Upper lobe of right lung (tissue), 1 donor: ENCODE measurements around the gene STAT1. TPM values are rescaled to one million over a fixed set of nuclear protein-coding genes. Genes with fewer than 3 reads are reported as not detected.

Source experiments
- ATAC-seq: fragments of 200-7000 bp; cut with Tn5 transposase; one replicate; pipeline ENCODE4 v1.9.1; 2020; ENCODE audit warnings: mild to moderate bottlenecking, moderate library complexity
- DNase-seq: peaks from one replicate; pipeline ENCODE4 v3.0.0-alpha.2; 2020
- H3K27ac ChIP-seq: fragments of 200-600 bp; one replicate; pipeline ENCODE4 v1.8.0; 2022
- H3K27me3 ChIP-seq: fragments of 200-600 bp; one replicate; pipeline ENCODE4 v1.8.0; 2022; ENCODE audit warnings: mild to moderate bottlenecking
- H3K36me3 ChIP-seq: fragments of 200-600 bp; one replicate; pipeline ENCODE4 v1.8.0; 2022
- H3K4me1 ChIP-seq: fragments of 200-600 bp; one replicate; pipeline ENCODE4 v1.8.0; 2022
- H3K4me3 ChIP-seq: fragments of 200-600 bp; one replicate; pipeline ENCODE4 v1.8.0; 2022; ENCODE audit warnings: mild to moderate bottlenecking
- H3K9me3 ChIP-seq: fragments of 200-600 bp; one replicate; pipeline ENCODE4 v1.8.0; 2022
- intact Hi-C: fragments of 100-400 bp; cut with DNase I; formaldehyde crosslinking; loops from one replicate; pipeline ENCODE4 v1.11.0; 2022
- total RNA-seq: library from RNA; stranded (reverse); fragmentation: NEBNext Ultra II Directional; extraction: Animal tissue kit (Norgen Biotek cat#: 25700); gene quantifications from one replicate; pipeline ENCODE4 v1.2.1, GENCODE V29; 2021
- TF ChIP-seq, protein P1 (sequence below): fragments of 200-600 bp; IDR thresholded peaks from one replicate; pipeline ENCODE4 v1.8.0; 2022; ENCODE audit warnings: antibody characterized with exemption
- donor health status: DM: no; HTN: yes; CAD: no; lungs with severe emphysema.

Gene STAT1
- total RNA-seq, 1 donor from 2014 or later: 98.6 TPM

DNA sequence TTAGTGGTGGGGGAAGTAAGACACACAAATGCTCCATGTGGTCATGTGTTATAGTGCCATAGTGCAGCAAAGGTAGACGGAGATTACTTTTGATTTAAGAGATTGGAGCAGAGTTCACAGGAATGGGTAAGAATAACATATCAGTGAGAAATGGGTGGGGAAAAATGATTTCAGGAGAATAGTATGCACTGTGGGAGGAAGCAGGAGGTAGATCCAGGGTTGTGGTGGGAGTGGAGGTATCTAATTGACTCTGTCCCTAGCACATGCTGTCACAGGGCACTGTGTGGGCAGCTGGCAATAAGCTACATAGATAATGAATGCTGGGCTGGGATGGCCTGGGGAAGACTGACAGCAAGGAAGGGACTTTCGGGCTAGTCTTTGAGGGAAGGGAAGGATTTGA is 65.3 kb downstream of the STAT1 start:
- Histone ChIP-seq H3K27me3 (no peaks in the 10 kb centered on the region), H3K36me3 (no peaks in the 10 kb centered on the region), H3K27ac (peak overlapping the region; percentile 69), H3K4me1 (peaks cover 30% of the 10 kb centered on the region), H3K9me3 (no peaks in the 10 kb centered on the region), H3K4me3 (no peak overlapping the region)
- DNase-seq (no peak), ATAC-seq (peak; percentile 30)
- TF ChIP-seq, protein P1, sequence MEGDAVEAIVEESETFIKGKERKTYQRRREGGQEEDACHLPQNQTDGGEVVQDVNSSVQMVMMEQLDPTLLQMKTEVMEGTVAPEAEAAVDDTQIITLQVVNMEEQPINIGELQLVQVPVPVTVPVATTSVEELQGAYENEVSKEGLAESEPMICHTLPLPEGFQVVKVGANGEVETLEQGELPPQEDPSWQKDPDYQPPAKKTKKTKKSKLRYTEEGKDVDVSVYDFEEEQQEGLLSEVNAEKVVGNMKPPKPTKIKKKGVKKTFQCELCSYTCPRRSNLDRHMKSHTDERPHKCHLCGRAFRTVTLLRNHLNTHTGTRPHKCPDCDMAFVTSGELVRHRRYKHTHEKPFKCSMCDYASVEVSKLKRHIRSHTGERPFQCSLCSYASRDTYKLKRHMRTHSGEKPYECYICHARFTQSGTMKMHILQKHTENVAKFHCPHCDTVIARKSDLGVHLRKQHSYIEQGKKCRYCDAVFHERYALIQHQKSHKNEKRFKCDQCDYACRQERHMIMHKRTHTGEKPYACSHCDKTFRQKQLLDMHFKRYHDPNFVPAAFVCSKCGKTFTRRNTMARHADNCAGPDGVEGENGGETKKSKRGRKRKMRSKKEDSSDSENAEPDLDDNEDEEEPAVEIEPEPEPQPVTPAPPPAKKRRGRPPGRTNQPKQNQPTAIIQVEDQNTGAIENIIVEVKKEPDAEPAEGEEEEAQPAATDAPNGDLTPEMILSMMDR: no peak
- intact Hi-C loops: no loop called here

DNA sequence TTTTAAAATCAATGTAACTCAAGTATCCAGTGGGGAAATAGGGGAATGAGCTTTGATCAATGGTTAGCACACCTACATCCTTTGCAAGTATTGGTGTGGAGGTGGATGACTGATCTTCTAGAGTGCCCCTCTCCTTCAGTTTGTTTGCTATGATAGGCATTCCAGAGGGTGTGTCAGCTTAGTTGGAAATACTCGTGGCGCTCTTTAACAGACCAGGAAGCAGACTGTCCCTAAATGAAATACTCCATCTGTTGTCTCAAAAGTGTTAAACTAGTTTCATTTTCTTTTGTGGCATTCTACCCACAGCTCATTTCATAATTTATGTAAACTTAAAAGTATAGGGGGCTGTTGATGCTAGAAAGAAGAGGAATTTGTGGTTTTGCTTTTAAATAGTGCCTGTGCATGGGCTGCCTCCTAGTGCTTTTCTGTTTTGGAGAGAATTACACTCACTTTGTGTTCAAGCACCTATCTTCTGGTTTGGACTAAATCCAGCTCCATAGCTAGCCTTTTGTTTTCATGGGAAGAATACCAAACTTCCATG is 66.2 kb downstream of the STAT1 start:
- peak; percentile 79 for ATAC-seq
- H3K9me3 ChIP-seq: no peaks in the 10 kb centered on the region
- TF ChIP-seq, protein P1: peak; percentile 16
- peak overlapping the region; percentile 2 for H3K4me3 ChIP-seq
- H3K36me3 ChIP-seq: no peaks in the 10 kb centered on the region
- H3K27ac ChIP-seq: peak overlapping the region; percentile 69
- intact Hi-C loops: no loop called here
- H3K27me3 ChIP-seq: no peaks in the 10 kb centered on the region
- peaks cover 30% of the 10 kb centered on the region for H3K4me1 ChIP-seq
- DNase-seq: no peak

DNA sequence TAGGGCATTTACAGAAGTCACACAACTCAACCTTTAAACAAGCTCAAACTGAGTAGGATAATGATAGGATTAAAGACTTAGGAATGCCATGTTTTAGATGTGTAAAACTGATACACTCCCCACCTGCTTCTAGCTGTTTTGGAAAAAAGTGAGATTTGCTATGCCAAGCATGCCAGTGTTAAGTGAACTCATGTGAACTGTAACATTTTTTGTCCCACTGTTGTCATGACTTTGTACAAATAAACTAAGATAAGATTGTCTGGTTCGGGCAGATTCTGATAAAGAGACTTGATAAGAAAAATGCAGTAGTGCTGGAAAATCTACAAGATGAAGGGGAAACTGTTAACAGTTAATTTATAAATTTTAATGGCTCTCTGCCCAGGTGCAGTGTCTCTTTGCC is 66.8 kb downstream of the STAT1 start:
- DNase-seq (no peak), ATAC-seq (peak; percentile 26)
- Histone ChIP-seq H3K9me3 (no peaks in the 10 kb centered on the region), H3K27ac (peak overlapping the region; percentile 69), H3K4me1 (peaks cover 30% of the 10 kb centered on the region), H3K27me3 (no peaks in the 10 kb centered on the region), H3K4me3 (no peak overlapping the region), H3K36me3 (no peaks in the 10 kb centered on the region)
- TF ChIP-seq, protein P1: no peak
- intact Hi-C loops: no loop called here

DNA sequence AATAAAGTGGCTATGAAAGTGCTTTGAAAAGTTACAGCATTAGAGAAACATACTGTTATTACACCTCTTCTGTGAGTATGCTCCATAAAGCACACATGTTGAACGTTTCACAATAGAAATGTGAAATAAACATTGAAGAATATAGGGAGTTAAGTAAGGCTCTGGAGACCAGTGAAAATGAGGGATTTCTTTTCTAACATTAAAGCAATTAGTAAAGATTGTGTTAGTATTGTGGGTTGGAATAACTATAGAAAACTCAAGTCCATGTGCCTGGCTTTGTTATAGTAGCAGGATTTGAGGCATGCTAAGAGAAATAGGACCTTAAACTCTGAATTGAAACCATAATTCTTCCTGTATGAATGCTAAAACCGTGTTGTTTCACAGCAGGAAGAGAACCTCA is 70.3 kb downstream of the STAT1 start:
- intact Hi-C loops: no loop called here
- Histone ChIP-seq H3K9me3 (no peaks in the 10 kb centered on the region), H3K4me1 (peaks cover 35% of the 10 kb centered on the region), H3K4me3 (no peak overlapping the region), H3K36me3 (no peaks in the 10 kb centered on the region), H3K27me3 (no peaks in the 10 kb centered on the region), H3K27ac (no peak overlapping the region)
- DNase-seq: no peak
- TF ChIP-seq, protein P1: no peak
- no peak for ATAC-seq

DNA sequence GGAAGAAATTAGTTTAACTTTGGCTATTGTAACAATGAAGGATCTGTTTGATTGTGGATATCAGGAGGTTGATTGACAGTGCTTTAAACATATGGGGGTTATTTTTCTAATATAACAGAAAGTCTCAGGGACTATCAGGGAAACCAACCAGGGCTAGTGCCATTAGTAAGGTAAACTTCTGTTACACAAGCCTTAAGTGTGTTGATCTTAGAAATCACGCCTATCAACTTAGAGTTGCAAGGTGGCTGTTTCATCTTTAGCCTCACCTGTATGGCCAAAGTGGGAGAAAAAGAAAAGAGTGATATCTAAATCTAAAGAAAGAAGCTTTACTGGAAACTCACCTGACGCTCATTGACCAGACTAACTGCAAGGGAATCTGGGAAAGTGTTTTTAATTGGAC is 71.3 kb downstream of the STAT1 start:
- H3K9me3 ChIP-seq: no peaks in the 10 kb centered on the region
- H3K36me3 ChIP-seq: no peaks in the 10 kb centered on the region
- H3K27ac ChIP-seq: no peak overlapping the region
- TF ChIP-seq, protein P1: no peak
- intact Hi-C loops: no loop called here
- ATAC-seq (peak; percentile 57), DNase-seq (no peak)
- H3K4me1 ChIP-seq: peaks cover 31% of the 10 kb centered on the region
- H3K27me3 ChIP-seq: no peaks in the 10 kb centered on the region
- no peak overlapping the region for H3K4me3 ChIP-seq

DNA sequence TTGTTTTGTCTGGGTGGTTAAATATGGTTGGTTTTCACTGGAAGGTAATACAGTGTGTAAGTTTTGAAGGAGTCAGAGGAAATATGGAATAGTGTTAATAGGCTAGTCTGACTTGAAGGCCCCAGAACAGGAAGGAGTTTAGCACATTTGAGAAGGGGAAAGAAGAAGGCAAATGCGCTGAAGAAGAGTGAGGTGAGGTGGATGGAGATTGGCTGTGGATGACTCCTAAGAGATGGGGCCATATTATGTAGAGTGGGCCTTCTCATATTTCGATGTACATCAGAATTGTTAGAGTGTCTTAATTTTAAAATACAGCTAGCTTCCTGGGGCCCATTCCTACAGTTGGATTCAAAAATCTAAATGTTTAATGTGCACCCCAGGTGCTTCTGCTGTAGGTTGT is 72.4 kb downstream of the STAT1 start:
- peaks cover 20% of the 10 kb centered on the region for H3K4me1 ChIP-seq
- no peaks in the 10 kb centered on the region for H3K36me3 ChIP-seq
- no peaks in the 10 kb centered on the region for H3K9me3 ChIP-seq
- no peak overlapping the region for H3K4me3 ChIP-seq
- ATAC-seq: no peak
- no peak overlapping the region for H3K27ac ChIP-seq
- intact Hi-C loops: no loop called here
- TF ChIP-seq, protein P1: no peak
- no peaks in the 10 kb centered on the region for H3K27me3 ChIP-seq
- no peak for DNase-seq
